Lower leg skin (tissue), 3 donors: Measurements from ENCODE around the gene LRRC37B.

Experiments used
- POLR2A ChIP-seq, 2 donors: fragments of 450-650 bp; IDR thresholded peaks; one replicate each; pipeline ENCODE4 v1.6.1; 2016 to 2017; ENCODE audit warnings: antibody characterized with exemption in 2 of 2, mild to moderate bottlenecking in 1 of 2, moderate library complexity in 1 of 2
- TF ChIP-seq, protein P1 (sequence below), 3 donors: fragments of 450-650 bp; IDR thresholded peaks; one replicate each; pipeline ENCODE4 v1.5.1; 2016; ENCODE audit warnings: antibody characterized with exemption in 3 of 3, mild to moderate bottlenecking in 3 of 3, moderate library complexity in 2 of 3

DNA sequence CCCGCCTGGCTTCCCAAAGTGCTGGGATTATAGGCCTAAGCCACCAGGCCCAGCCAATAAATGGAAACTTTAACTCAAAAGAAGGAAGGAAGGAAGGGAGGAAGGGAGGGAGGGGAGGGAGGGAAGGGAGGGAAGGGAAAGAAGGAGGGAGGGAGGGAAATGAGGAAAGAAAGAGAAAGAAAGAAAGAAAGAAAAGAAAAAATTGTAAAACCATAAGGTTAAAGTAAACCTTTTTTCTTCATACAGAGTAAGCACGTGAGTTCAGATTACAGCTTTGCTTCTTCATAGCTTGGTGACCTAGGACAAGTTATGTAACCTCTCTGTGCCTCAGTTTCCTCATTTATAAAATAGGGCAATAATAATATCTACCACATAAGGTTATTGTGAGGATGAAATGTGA lies 26.0 kb downstream of the LRRC37B start:
- TF ChIP-seq, protein P1, sequence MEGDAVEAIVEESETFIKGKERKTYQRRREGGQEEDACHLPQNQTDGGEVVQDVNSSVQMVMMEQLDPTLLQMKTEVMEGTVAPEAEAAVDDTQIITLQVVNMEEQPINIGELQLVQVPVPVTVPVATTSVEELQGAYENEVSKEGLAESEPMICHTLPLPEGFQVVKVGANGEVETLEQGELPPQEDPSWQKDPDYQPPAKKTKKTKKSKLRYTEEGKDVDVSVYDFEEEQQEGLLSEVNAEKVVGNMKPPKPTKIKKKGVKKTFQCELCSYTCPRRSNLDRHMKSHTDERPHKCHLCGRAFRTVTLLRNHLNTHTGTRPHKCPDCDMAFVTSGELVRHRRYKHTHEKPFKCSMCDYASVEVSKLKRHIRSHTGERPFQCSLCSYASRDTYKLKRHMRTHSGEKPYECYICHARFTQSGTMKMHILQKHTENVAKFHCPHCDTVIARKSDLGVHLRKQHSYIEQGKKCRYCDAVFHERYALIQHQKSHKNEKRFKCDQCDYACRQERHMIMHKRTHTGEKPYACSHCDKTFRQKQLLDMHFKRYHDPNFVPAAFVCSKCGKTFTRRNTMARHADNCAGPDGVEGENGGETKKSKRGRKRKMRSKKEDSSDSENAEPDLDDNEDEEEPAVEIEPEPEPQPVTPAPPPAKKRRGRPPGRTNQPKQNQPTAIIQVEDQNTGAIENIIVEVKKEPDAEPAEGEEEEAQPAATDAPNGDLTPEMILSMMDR (IDR thresholded peaks at IDR 0.05) = no peak
- no peak for TF ChIP-seq POLR2A (IDR thresholded peaks at IDR 0.05)
